GM19395 (cell line): ENCODE measurements around the gene HMGCLL1.

Source experiments
- ATAC-seq: cut with Tn5 transposase; IDR thresholded peaks from one replicate; pipeline ENCODE4 v1.9.1; 2021; ENCODE audit warnings: mild to moderate bottlenecking, moderate library complexity; ENCODE audit not compliant: unreplicated experiment

Gene HMGCLL1

DNA sequence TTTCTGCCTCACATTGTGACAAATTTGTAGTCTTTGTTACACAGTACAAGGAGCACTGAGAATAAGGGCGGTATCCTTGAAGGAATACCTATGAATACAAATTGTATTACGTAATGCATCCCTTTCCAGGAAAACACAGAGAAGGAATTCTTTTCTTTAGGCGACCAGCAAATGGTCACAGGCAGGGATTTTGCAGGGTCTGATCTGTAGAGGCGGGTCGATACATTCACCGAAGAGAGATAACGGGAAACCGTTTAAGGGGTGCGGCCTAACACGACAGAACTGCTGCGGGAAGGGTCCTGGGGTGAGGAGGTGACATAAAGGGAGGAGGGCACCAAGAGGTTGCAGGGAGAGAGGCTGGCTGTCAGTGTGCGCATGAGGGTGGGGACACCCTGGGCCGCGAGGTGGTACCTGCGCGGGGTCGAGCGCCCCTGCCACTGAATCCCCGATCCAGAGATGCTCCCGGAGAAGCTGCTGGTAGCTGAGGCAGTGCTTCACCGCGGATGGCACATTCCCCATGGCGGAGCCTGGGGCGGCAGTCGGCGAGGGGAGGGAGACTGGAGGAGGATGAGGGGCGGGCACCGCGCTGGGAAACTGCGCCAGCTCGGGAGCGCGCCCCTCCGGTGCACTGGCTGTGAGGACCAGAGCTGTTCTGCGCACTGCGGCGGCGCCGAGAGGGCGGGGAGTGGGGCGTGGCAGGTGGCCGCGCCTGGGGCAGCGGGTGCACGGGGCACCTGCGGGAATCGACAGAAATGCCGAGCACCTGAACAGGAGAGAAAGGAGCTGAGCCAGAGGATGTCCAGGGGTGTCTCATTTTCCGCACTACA is at the start of gene HMGCLL1:
TSS of gene HMGCLL1 (minus strand) at position 656 of the 827 bp plus-strand sequence. CDS start at position 519, 137 bp downstream.
- ATAC-seq, result no peak

DNA sequence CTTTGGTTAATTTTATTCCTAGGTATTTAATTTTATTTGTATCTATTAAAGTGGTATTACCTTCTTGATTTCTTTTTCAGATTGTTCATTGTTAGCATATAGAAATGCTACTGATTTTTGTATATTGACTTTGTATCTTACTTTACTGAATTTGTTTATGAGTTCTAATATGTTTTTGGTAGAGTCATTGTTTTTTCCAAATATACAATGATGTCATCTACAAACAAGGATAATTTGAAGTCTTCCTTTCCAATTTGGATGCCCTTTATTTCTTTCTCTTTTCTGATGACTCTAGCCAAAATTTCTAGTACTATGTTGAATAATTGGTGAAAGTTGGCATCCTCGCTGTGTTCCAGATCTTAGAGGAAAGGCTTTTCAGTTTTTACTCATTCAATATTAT is 43.0 kb upstream of the HMGCLL1 start:
- no peak for ATAC-seq

DNA sequence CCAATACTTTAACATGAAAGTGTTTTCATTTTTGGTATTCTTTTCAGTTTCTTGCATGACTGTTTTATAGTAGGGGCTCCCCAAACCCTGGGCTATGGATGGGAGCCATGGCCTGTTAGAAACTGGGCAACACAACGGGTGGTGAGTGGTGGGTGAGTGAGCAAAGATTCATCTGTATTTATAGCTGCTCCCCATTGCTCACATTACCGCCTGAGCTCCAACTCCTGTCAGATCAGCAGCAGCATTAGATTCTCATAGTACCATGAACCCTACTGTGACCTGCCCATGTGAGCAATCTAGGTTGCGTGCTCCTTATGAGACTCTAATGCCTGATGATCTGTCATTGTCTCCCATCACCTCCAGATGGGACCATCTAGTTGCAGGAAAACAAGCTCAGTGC is 42.3 kb upstream of the HMGCLL1 start:
- no peak for ATAC-seq

DNA sequence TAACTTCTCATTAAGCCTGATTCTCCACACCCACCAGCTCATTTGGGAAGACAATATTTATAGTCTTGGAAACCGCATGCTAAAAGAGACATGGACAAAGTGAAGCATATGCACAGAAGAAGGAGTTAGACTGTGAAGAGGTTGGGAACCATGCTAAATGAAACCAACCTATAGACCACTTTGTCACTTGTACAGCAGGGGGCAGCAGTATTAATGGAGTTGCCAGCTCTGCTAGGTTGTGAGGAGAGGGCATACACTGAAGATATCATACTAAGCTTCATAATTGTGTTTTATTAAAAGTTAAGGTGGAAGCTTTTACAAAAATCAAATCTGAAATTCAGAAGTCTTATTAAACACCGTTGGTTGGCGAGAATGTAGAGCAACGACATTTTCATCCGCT is 38.3 kb upstream of the HMGCLL1 start:
- peak; percentile 62 for ATAC-seq

DNA sequence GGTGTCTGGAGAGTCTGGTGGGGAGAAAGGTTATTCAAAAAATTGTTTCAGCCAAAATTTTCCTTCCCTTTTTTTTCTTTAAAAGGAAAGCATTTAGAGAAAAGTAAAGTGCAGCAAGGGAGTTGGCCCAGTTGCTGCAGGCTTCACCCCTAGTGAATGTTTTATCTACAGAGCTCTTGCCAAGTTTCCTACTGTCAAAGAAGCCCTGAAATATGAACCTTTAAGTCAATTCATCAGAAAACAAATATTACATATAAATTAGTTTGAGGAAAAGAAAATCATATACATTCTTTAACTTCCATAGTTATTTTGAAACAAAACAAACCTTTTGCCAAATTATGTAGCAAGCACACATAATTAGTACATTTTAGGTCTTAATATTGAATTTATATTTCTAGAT is 25.0 kb upstream of the HMGCLL1 start:
- ATAC-seq, result no peak

DNA sequence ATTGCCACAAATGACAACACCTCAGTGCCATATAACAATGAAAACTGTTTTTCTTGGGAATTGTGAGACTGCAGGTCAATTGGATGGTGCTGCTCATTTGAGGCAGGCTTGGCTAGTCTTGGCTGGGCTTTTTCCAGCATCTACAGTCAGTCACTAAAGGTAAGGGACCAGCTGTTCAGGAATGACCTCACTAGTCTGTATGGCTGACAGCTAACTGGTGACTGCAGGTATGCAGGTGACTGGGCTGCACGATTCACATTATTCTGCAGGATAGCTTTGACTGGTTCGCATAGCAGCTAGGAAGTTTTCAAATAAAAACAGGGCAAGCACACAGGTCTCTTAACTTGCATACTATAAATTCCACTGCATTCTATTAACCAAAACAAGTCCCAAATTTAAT is 22.1 kb upstream of the HMGCLL1 start:
- ATAC-seq, result no peak

DNA sequence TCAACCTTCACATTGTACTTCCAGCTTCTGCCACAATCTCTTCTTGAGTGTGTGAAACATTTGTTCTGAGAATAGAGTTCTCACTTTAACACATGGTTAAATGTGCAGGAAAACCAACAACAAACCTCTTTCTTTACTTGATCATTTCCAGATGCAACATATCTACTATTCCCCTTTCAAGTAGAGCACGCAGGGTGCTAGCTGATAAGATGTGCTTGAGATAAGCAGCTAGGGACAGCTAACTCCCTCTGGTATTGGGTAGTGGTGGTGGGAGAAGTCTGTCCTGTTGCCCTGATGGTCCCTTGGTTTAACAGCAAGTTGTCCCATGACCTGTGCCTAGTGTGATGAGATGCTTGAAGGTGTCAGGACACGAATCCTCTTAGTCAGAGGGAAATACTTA is 15.4 kb upstream of the HMGCLL1 start:
- no peak for ATAC-seq

DNA sequence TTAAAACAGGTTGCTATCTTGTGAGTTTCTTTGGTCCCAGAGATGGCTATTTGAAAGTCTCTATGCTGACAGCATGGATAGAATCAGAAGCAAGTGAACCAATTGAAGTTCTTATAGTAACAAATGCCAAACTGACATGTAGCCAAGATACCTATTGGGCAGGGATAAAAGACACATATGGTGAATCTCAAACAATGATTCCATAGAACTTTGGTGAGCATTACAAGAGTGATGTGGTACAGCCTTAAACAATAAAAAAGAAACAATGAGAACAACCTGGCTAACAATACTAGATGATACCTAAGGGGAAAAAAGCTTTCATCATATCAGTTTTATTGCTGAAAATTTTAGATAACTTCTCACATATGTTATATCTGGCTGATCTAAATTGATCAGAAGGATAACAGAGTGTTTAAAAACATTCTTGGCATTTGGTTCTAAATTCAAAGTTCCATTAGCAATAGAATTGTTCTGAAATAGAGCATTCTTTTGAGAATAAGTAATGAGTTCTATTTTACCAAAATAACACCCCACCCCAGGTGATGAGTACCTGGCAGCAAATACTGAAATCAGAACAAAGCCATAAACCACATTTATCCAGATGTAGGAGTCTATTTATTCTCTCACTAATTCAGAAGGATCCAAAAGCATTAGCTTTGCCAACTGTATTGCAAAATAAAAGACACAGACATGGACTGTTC is 5.8 kb upstream of the HMGCLL1 start:
- ATAC-seq, result no peak

DNA sequence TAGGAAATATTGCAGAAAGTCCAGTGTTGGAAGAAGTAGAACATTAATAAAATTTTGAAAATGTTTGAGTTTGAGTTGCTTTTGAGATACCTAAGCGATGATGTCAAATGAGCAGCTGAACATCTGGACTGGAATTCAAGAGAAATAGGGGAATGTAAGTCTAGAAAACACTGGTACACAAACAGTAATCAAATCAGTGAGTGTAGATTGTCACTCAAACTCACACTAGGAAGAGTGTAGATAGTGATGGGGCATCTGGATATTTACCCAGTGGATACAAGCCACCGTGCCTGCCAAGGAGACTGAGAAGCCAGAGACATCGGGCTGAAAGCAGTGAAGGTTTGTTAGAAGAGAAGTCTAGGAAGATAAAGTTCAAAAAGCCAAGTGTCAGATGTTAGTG is 2.2 kb downstream of the HMGCLL1 start:
- no peak for ATAC-seq

DNA sequence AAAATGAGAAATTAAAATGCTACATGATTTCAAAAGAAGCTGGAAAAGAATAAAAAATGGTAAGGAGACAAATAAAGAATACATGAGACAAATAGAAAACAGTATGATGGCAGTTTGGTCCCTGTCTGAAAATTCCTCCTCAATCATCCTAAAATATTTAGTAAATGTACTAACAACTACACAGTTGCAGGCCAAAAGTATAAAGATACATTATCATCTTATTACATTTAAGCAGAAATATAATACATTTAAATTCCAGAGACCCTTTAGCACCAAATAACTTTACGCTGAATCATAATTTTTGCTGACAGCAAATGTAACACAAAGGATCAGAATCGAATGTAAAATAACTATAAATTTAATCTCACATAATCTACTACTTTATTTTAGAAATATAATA is 4.4 kb downstream of the HMGCLL1 start:
- ATAC-seq, result no peak

DNA sequence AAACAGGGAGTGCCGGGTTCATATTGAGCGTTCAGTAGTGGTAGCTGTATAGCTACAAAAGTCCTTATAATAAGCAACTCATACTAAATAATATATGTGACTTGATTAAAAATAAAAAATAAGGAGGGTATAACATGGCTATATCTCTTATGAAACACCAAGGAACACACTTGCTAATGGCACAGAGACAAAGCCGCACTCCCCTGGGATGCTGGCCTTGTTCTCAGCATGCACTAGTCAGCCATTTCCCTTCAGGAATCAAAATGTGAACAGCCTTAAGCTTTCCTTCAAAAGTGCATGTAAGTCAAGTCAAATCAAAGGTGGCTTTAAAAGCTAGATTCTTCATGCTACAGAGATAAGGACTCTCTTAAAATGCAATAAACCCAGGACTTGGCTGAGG is 9.4 kb downstream of the HMGCLL1 start:
- ATAC-seq, result no peak

DNA sequence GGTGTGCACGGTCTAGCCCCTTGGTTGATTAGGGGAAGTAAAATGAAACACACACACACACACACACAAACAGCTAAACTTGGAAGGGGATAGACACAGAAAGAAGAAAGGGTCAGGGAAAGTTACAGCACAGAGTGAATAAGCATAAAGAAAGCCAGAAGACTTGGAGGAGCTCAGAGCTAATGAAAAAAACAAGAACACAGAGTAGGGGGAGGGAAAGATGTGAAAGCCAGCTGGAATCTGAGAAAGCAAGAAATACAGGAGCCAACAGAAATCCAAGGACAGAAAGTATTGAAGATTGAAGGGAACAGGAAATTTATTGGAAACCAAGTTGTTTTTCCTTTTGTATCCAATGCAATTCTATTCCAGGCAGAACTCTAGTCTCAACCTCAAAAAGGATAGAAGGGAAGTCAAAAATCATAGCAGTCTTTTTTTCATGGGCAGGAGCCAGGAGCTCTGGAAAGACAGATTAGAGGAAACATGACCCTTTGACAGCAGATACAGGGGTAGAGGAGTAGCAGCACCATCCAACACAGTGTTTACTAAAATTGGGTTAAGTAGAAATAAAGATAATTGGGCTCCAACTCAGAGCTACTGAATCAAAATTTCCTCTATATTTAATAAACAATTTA is 10.1 kb downstream of the HMGCLL1 start:
- ATAC-seq, result no peak

DNA sequence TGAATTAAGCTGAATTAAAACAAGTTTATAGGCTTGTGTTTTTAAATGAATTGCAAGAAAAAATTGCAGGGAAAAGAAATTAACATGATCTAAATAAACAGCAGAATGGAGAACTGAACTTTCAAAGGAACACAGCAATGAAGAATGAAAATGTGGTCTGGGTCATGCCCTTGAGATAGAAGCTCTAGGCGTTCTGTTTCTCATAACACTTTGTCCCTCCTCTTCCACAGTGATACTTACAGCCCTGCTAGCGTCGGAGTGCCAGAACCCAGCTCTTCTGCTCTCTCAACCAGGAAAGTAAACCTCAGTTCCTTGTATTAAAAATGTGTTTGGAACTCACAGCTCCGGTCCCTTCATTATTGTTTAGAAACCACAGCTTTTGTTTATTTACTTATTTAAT is 11.4 kb downstream of the HMGCLL1 start:
- ATAC-seq, result no peak

DNA sequence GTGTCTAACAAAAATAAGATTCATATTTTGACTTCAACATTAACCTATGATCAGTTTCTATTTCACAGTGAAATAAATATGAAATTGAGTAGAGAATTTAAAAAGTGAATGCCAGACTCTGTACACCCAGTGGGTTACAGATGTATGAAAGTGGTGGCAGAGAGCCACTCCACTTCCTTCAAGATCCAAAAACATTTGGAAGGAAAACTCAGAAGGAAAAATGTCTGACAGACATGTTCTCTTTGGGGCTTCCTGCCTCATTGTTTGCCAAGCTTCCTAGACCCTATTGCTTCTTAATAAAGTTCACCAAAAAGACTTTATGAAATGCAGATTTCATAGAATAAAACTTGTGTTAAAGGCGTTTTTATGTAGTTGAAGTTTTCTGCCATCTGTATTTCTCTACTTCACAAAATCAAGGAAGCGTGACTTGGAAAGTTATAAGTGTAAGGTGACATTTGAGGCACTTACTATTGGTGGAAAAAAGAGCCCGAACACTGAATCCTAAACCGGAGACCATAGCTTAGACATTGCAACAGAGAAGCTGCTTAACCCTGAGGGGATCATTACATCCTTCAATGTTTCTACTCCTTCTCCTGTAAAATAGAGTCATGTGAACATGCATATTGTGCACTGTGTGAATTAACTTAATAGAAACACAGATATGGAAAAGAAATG is 12.8 kb downstream of the HMGCLL1 start:
- no peak for ATAC-seq

DNA sequence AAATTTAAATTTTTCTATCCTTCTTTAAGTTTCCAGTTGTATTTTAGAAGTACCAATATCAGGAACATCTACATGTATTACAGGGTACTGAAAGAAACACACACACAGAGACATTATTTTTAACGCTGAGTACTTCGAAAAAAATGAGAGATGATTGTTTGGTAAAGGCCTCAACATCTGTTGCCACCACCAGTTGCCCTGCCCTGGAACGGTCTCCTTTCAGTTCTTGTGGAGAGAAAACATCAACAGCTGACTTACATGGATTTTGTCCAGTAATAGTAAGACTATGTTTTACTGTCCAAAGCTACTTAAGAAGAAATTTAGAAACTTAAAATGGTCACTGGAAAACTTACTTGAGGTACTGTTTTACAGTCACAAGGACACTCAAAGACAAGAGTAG is 16.7 kb downstream of the HMGCLL1 start:
- ATAC-seq, result no peak

DNA sequence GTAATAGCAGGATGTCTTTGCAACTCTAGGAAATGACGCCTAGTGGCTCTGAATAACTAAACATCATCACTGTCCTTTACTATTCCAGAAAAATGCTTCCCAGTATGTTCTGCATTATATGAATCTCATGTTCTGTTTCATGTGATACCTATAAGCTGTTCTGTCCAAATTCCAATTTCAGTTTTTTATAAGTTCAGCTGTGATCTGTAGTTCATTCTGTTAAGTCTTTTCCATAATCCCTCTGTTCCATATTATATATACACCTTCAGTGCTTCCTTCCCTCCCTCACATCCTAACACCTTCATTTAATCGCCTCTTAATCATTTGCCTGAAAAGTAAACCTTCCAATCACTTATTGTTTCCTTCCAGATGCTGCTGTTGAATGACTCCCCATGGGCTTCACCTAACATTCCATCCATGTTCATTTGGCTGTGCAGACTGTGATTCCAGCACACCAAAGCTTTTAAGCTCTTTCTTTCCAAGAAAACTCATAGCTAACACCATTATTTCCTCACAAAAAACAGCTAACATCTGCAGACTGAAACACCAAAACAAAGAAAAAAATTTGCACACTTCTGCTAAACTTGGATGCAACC is 18.6 kb downstream of the HMGCLL1 start:
- no peak for ATAC-seq

DNA sequence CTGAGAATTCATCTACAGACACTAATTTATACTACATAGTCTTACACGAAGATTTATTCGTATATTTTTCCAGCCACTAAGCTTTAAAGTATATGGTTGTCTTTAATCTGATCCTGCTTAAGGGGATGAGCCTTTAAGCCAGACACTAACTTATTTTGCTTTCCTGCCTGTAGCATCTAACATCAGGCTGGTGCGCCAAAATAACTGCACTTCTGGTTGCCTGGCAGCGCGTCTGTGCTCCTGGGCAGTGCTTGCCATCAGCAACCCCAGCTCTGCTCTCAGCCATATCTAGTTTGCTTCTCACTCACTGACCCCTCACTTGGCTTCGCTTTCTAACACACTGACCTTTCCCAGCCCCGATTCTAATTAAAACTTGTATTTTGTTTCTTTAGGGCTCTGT is 21.8 kb downstream of the HMGCLL1 start:
- ATAC-seq, result no peak

DNA sequence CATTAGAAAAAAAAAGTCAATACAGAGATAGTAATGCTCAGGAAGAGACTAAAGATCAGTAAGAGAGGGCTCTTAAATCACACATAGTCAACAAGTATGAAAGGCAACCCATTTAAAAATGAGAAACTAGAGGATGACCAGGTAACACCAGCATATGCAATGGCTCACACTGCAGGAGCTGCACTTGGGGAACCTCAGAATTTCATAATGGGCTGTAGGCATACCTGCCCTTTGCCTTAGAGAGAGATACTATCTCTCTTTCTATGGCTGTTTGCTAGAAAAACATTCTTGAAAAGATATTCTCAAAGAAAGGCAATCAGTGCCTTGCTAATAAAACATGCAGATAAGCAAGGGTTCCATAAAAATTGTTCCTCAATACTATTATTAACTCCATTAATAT is 33.2 kb downstream of the HMGCLL1 start:
- ATAC-seq, result no peak

DNA sequence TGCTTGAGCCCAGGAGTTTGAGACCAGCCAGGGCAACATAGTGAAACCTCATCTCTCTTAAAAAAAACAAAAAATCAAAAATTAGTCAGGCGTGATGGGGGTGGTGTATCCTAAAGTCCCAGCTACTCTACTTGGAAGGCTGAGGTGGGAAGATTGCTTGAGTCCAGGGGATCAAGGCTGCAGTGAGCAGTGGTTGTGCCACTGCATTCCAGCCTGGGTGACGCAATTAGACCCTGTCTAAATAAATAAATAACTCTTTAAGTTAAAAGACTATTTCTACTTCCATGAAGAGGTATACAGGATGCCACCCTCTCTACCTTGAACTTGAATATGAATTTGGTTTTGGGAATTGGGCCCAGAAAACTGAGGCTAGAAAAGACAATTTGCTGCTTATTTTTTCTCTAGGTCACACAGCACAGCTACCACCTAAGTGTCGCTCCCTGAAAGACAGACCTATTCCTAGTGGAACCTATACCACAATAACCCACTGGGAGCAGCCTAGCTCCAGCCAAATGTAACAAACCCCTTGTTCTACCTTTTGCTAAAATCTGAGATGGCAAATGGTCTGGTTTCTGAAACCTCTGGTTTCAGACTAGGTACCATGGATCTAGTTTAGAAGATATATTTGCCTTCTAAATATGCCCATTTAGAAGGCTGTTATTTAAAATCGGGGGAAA is 35.2 kb downstream of the HMGCLL1 start:
- ATAC-seq, result no peak

DNA sequence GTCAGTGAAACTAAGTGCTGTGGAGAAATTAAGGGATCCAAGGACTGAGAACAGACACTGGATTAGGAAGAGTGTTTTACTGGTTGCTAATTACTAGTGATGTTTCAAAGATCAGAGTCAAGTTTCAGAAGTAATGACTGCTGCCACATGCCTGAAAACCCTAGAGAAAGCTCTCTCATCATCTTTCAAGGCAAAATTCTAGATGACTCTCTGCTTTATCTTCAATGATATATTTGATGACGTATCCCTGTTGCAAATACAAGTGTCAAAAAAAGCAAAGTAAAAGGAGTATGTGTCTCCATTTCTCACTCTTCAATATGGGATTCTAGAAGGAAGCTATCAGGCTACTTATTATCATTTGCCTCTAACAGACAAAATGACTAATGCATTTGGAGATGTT is 38.0 kb downstream of the HMGCLL1 start:
- ATAC-seq, result no peak
